CD8-positive, alpha-beta memory T cell (primary cell): ENCODE results near the gene MYO6. TPM values are rescaled to one million over a fixed set of nuclear protein-coding genes. Genes with fewer than 3 reads are reported as not detected.
A peak's percentile ranks its signal among the peaks of the same experiment; 100 is the strongest.

Experiments used
- CTCF ChIA-PET: fragments of 350-600 bp; sonication (Branson Sonifier 250); formaldehyde crosslinking; loops from one replicate; lab custom pipeline; 2021; ENCODE audit warnings: antibody characterized with exemption; lab: Charles Lee
- POLR2A ChIA-PET: fragments of 350-600 bp; sonication (Branson Sonifier 250); formaldehyde crosslinking; loops from one replicate; lab custom pipeline; 2021; ENCODE audit warnings: antibody characterized with exemption; lab: Charles Lee
- DNase-seq, 5 donors: peaks; one replicate each; pipeline versions ENCODE4 v3.0.0 to v3.0.0-alpha.2; 2020 to 2022; ENCODE audit warnings: mixed read lengths in 1 of 5
- H3K27ac ChIP-seq: one replicate; pipeline ENCODE4 v1.7.0; 2013; ENCODE audit warnings: low read depth, mild to moderate bottlenecking, low read length, moderate library complexity
- H3K27me3 ChIP-seq: 2 replicates; pipeline ENCODE4 v1.7.0; 2013; ENCODE audit warnings: low read length, mild to moderate bottlenecking; ENCODE audit not compliant: insufficient read depth, poor library complexity, severe bottlenecking
- H3K36me3 ChIP-seq: 2 replicates; pipeline ENCODE4 v1.7.0; 2013; ENCODE audit warnings: mild to moderate bottlenecking, low read length, moderate library complexity; ENCODE audit not compliant: insufficient read depth
- H3K4me1 ChIP-seq: 2 replicates; pipeline ENCODE4 v1.7.0; 2013; ENCODE audit warnings: mild to moderate bottlenecking, low read length, moderate library complexity; ENCODE audit not compliant: insufficient read depth
- H3K4me3 ChIP-seq: 2 replicates; pipeline ENCODE4 v1.7.0; 2013; ENCODE audit warnings: mild to moderate bottlenecking, low read length
- H3K9me3 ChIP-seq: 2 replicates; pipeline ENCODE4 v1.7.0; 2013; ENCODE audit warnings: mild to moderate bottlenecking, low read length
- H3K27ac Mint-ChIP-seq, 8 donors: one replicate each; pipeline ENCODE4 v1.8.0; 2020 to 2021; ENCODE audit warnings: mixed read lengths in 8 of 8, mild to moderate bottlenecking in 6 of 8, inconsistent platforms in 3 of 8, moderate library complexity in 3 of 8
- H3K27me3 Mint-ChIP-seq, 2 donors: one replicate each; pipeline ENCODE4 v1.8.0; 2020 to 2021; ENCODE audit warnings: mixed read lengths in 2 of 2, mild to moderate bottlenecking in 1 of 2, moderate library complexity in 1 of 2
- H3K36me3 Mint-ChIP-seq, 3 donors: one replicate each; pipeline ENCODE4 v1.8.0; 2020 to 2021; ENCODE audit warnings: mixed read lengths in 3 of 3, inconsistent platforms in 1 of 3, mild to moderate bottlenecking in 1 of 3
- H3K4me1 Mint-ChIP-seq, 3 donors: one replicate each; pipeline ENCODE4 v1.8.0; 2020 to 2021; ENCODE audit warnings: mixed read lengths in 3 of 3, inconsistent platforms in 1 of 3, mild to moderate bottlenecking in 1 of 3
- H3K4me3 Mint-ChIP-seq, 7 donors: one replicate each; pipeline ENCODE4 v1.8.0; 2020 to 2021; ENCODE audit warnings: mixed read lengths in 7 of 7, mild to moderate bottlenecking in 6 of 7, moderate library complexity in 4 of 7, inconsistent platforms in 2 of 7
- H3K9me3 Mint-ChIP-seq, 5 donors: one replicate each; pipeline ENCODE4 v1.8.0; 2020 to 2022; ENCODE audit warnings: mixed read lengths in 5 of 5, mild to moderate bottlenecking in 3 of 5, moderate library complexity in 2 of 5, inconsistent platforms in 1 of 5
- polyA plus RNA-seq: library from polyadenylated mRNA; unstranded; fragments of 300-500 nt; fragmentation: Illumina TruSeq; gene quantifications from one replicate; pipeline ENCODE4 v1.2.3, GENCODE V29; 2021
- total RNA-seq, 2 experiments: library from RNA; stranded (reverse); gene quantifications; one replicate each; pipeline ENCODE4 v1.2.3, GENCODE V29; 2021

MYO6 gene
- total and polyA plus RNA-seq, 3 experiments from 2014 or later, result 5.4 to 6.5 (median 5.8) TPM

GRCh38 chr6:75743971-75744370 is 5.1 kb upstream of the MYO6 start:
- H3K36me3 Mint-ChIP-seq, result peaks cover 0 to 2% (median 0%) of the 10 kb centered on the region in 3 donors
- no peak overlapping the region for H3K4me3 ChIP-seq
- POLR2A ChIA-PET, result no interaction called here
- peaks cover 3 to 8% (median 4%) of the 10 kb centered on the region in 3 donors for H3K4me1 Mint-ChIP-seq
- H3K27ac ChIP-seq, result no peak overlapping the region
- H3K4me3 Mint-ChIP-seq, result no peak overlapping the region
- H3K4me1 ChIP-seq, result no peaks in the 10 kb centered on the region
- peaks cover 4% of the 10 kb centered on the region for H3K27me3 ChIP-seq
- no peaks in the 10 kb centered on the region for H3K9me3 Mint-ChIP-seq
- no peak for DNase-seq
- no peaks in the 10 kb centered on the region for H3K9me3 ChIP-seq
- H3K36me3 ChIP-seq, result no peaks in the 10 kb centered on the region
- CTCF ChIA-PET, result no interaction called here
- no peak overlapping the region for H3K27ac Mint-ChIP-seq
- H3K27me3 Mint-ChIP-seq, result peaks cover 14 to 23% of the 10 kb centered on the region in 2 donors

GRCh38 chr6:75745404-75745803 is 3.6 kb upstream of the MYO6 start:
- Mint-ChIP-seq H3K9me3 (peaks cover 0 to 2% (median 0%) of the 10 kb centered on the region in 5 donors), H3K4me1 (peaks cover 6 to 13% (median 11%) of the 10 kb centered on the region in 3 donors), H3K4me3 (no peak overlapping the region), H3K27ac (no peak overlapping the region), H3K27me3 (peaks cover 16 to 20% of the 10 kb centered on the region in 2 donors), H3K36me3 (peaks cover 0 to 8% (median 4%) of the 10 kb centered on the region in 3 donors)
- no peak overlapping the region for H3K4me3 ChIP-seq
- H3K4me1 ChIP-seq, result no peaks in the 10 kb centered on the region
- H3K27ac ChIP-seq, result no peak overlapping the region
- ChIA-PET POLR2A (no interaction called here), CTCF (no interaction called here)
- no peaks in the 10 kb centered on the region for H3K36me3 ChIP-seq
- DNase-seq, result no peak
- peaks cover 4% of the 10 kb centered on the region for H3K27me3 ChIP-seq
- H3K9me3 ChIP-seq, result no peaks in the 10 kb centered on the region

- Mint-ChIP-seq H3K27ac (no peak overlapping the region), H3K4me3 (peak overlapping the region in 1 of 7 donors; percentile 68), H3K9me3 (peaks cover 0 to 2% (median 0%) of the 10 kb centered on the region in 5 donors), H3K4me1 (peaks cover 10 to 19% (median 18%) of the 10 kb centered on the region in 3 donors), H3K27me3 (peaks cover 20% of the 10 kb centered on the region in 2 donors), H3K36me3 (peaks cover 0 to 8% (median 4%) of the 10 kb centered on the region in 3 donors)
- ChIA-PET POLR2A (no interaction called here), CTCF (no interaction called here)
- no peak overlapping the region for H3K4me3 ChIP-seq
- no peaks in the 10 kb centered on the region for H3K4me1 ChIP-seq
- no peaks in the 10 kb centered on the region for H3K9me3 ChIP-seq
- H3K36me3 ChIP-seq, result no peaks in the 10 kb centered on the region
- no peak for DNase-seq
- peaks cover 4% of the 10 kb centered on the region for H3K27me3 ChIP-seq
- no peak overlapping the region for H3K27ac ChIP-seq
These were observed 2.8 kb upstream of the MYO6 start for GRCh38 chr6:75746221-75746620.

GRCh38 chr6:75747152-75747992 is 1.7 kb upstream of the MYO6 start:
- Histone ChIP-seq H3K4me3 (no peak overlapping the region), H3K4me1 (no peaks in the 10 kb centered on the region), H3K9me3 (no peaks in the 10 kb centered on the region), H3K27ac (no peak overlapping the region), H3K36me3 (no peaks in the 10 kb centered on the region), H3K27me3 (peaks cover 4% of the 10 kb centered on the region)
- CTCF ChIA-PET, result no interaction called here
- no peak for DNase-seq
- H3K27ac Mint-ChIP-seq, result peak overlapping the region in 1 of 8 donors; percentile 46
- peaks cover 0 to 8% (median 4%) of the 10 kb centered on the region in 3 donors for H3K36me3 Mint-ChIP-seq
- H3K27me3 Mint-ChIP-seq, result peaks cover 16 to 20% of the 10 kb centered on the region in 2 donors
- H3K9me3 Mint-ChIP-seq, result peaks cover 0 to 2% (median 0%) of the 10 kb centered on the region in 5 donors
- H3K4me1 Mint-ChIP-seq, result peaks cover 13 to 22% (median 20%) of the 10 kb centered on the region in 3 donors
- POLR2A ChIA-PET, result no interaction called here
- H3K4me3 Mint-ChIP-seq, result peak overlapping the region in 6 of 7 donors; percentile 12 to 96 (median 32)

- peaks cover 4% of the 10 kb centered on the region for H3K27me3 ChIP-seq
- Mint-ChIP-seq H3K9me3 (peaks cover 0 to 2% (median 0%) of the 10 kb centered on the region in 5 donors), H3K4me3 (peak overlapping the region; percentile 85 to 98 (median 91)), H3K36me3 (peaks cover 0 to 8% (median 4%) of the 10 kb centered on the region in 3 donors), H3K4me1 (peaks cover 13 to 25% (median 20%) of the 10 kb centered on the region in 3 donors), H3K27me3 (peaks cover 14 to 20% of the 10 kb centered on the region in 2 donors), H3K27ac (peak overlapping the region in 4 of 8 donors; percentile 11 to 69 (median 48))
- DNase-seq, result no peak
- H3K4me1 ChIP-seq, result no peaks in the 10 kb centered on the region
- no peaks in the 10 kb centered on the region for H3K9me3 ChIP-seq
- peak overlapping the region; percentile 80 for H3K4me3 ChIP-seq
- H3K36me3 ChIP-seq, result no peaks in the 10 kb centered on the region
- ChIA-PET POLR2A (no interaction called here), CTCF (no interaction called here)
- peak overlapping the region; percentile 67 for H3K27ac ChIP-seq
These were observed 866 bp upstream of the MYO6 start for GRCh38 chr6:75748003-75748742.

GRCh38 chr6:75751443-75751842 is 2.4 kb downstream of the MYO6 start:
- H3K4me1 ChIP-seq, result no peaks in the 10 kb centered on the region
- Mint-ChIP-seq H3K9me3 (peaks cover 0 to 2% (median 0%) of the 10 kb centered on the region in 5 donors), H3K4me1 (peaks cover 15 to 29% (median 20%) of the 10 kb centered on the region in 3 donors), H3K4me3 (no peak overlapping the region), H3K36me3 (peaks cover 0 to 8% (median 4%) of the 10 kb centered on the region in 3 donors), H3K27me3 (peaks cover 7 to 21% of the 10 kb centered on the region in 2 donors), H3K27ac (no peak overlapping the region)
- DNase-seq, result no peak
- ChIA-PET POLR2A (no interaction called here), CTCF (no interaction called here)
- peaks cover 4% of the 10 kb centered on the region for H3K27me3 ChIP-seq
- H3K4me3 ChIP-seq, result no peak overlapping the region
- H3K36me3 ChIP-seq, result no peaks in the 10 kb centered on the region
- H3K9me3 ChIP-seq, result no peaks in the 10 kb centered on the region
- H3K27ac ChIP-seq, result no peak overlapping the region

GRCh38 chr6:75752365-75752764 is 3.3 kb downstream of the MYO6 start:
- Histone ChIP-seq H3K9me3 (no peaks in the 10 kb centered on the region), H3K27me3 (peaks cover 4% of the 10 kb centered on the region), H3K27ac (no peak overlapping the region), H3K4me1 (no peaks in the 10 kb centered on the region), H3K36me3 (no peaks in the 10 kb centered on the region), H3K4me3 (no peak overlapping the region)
- Mint-ChIP-seq H3K27me3 (peaks cover 7 to 19% of the 10 kb centered on the region in 2 donors), H3K4me1 (peaks cover 15 to 29% (median 20%) of the 10 kb centered on the region in 3 donors), H3K36me3 (peaks cover 0 to 8% (median 4%) of the 10 kb centered on the region in 3 donors), H3K4me3 (peak overlapping the region in 1 of 7 donors; percentile 22), H3K9me3 (peaks cover 0 to 2% (median 0%) of the 10 kb centered on the region in 5 donors), H3K27ac (no peak overlapping the region)
- no peak for DNase-seq
- CTCF ChIA-PET, result no interaction called here
- POLR2A ChIA-PET, result no interaction called here
